ENCODE data around the gene RNF43.

DNA sequence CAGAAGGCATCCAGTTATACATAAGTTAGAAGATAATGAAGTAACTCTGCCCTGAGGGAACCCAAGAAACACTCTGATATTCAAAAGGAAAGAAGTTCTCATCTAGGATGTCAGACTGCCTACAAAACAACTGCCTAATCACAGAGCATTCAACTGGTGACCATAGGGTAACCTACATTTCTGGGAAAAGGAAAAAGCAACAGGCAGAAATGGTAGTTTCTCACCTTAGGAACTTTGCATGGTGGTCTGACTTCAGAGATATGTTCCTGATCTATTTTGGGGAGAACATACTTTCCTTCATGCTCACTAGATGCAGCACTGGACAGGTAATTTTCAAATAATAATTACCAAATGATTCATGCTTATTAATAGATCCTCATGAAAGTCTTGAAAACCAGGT, 16.5 kb downstream of the RNF43 start:
- TF ChIP-seq, protein P1, sequence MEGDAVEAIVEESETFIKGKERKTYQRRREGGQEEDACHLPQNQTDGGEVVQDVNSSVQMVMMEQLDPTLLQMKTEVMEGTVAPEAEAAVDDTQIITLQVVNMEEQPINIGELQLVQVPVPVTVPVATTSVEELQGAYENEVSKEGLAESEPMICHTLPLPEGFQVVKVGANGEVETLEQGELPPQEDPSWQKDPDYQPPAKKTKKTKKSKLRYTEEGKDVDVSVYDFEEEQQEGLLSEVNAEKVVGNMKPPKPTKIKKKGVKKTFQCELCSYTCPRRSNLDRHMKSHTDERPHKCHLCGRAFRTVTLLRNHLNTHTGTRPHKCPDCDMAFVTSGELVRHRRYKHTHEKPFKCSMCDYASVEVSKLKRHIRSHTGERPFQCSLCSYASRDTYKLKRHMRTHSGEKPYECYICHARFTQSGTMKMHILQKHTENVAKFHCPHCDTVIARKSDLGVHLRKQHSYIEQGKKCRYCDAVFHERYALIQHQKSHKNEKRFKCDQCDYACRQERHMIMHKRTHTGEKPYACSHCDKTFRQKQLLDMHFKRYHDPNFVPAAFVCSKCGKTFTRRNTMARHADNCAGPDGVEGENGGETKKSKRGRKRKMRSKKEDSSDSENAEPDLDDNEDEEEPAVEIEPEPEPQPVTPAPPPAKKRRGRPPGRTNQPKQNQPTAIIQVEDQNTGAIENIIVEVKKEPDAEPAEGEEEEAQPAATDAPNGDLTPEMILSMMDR (conservative IDR thresholded peaks at IDR 0.05): no peak
- no peak for TF ChIP-seq ZFX (IDR thresholded peaks at IDR 0.05)
